GM12878 (cell line): Measurements from ENCODE around the gene EPO. TPM values are rescaled to one million over a fixed set of nuclear protein-coding genes. Genes with fewer than 3 reads are reported as not detected.

Experiments used
- ATAC-seq: fragments of 200-7000 bp; cut with Tn5 transposase; 3 replicates; pipeline ENCODE4 v1.9.1; 2020; ENCODE audit warnings: mild to moderate bottlenecking, moderate library complexity
- BruUV-seq: library from RNA; stranded (reverse); fragments of 400-500 nt; replicated peaks from 2 replicates; lab custom pipeline; 2021; lab: Mats Ljungman, UMichigan
- CTCF ChIA-PET: fragments of 300-600 bp; sonication (Branson Sonifier 250); formaldehyde crosslinking; extraction: SDS; loops from one replicate; lab custom pipeline; 2021; ENCODE audit warnings: inconsistent platforms; lab: Yijun Ruan, JAX
- POLR2A ChIA-PET: fragments of 350-600 bp; formaldehyde crosslinking; extraction: SDS; loops from one replicate; lab custom pipeline; 2021; ENCODE audit warnings: inconsistent platforms; lab: Charles Lee
- RAD21 ChIA-PET: fragments of 300-600 bp; sonication (Branson Sonifier 250); formaldehyde crosslinking; loops from one replicate; lab custom pipeline; 2023; ENCODE audit warnings: antibody characterized with exemption; ENCODE audit not compliant: unreplicated experiment; lab: Charles Lee
- SMC1A ChIA-PET: fragments of 300-600 bp; sonication (Branson Sonifier 250); formaldehyde crosslinking; loops from one replicate; lab custom pipeline; 2023; ENCODE audit not compliant: unreplicated experiment, uncharacterized antibody; lab: Charles Lee
- DNase-seq: peaks from one replicate; pipeline ENCODE4 v3.0.0-alpha.2; 2011; ENCODE audit warnings: low read depth, low spot score
- FAIRE-seq: peaks from 3 replicates; lab custom pipeline; 2011; peaks lifted over from hg19 to GRCh38; lab: Jason Lieb, UNC
- H2AFZ ChIP-seq: 2 replicates; pipeline ENCODE4 v1.6.0; 2011; ENCODE audit warnings: low read depth, low read length, control low read depth; ENCODE audit not compliant: control insufficient read depth
- H3K27ac ChIP-seq: 2 replicates; pipeline ENCODE4 v1.5.1; 2011; ENCODE audit warnings: control low read depth; ENCODE audit not compliant: control insufficient read depth, insufficient read depth
- H3K27me3 ChIP-seq, 2 experiments: replicated peaks in 1 of 2; 2 replicates each; pipeline versions ENCODE4 v1.6.0 to v1.6.1; 2011; ENCODE audit warnings: low read length in 1 of 2; ENCODE audit not compliant: control insufficient read depth in 2 of 2, insufficient read depth in 2 of 2
- H3K36me3 ChIP-seq, 2 experiments: 2 replicates each; pipeline ENCODE4 v1.5.1; 2011; ENCODE audit warnings: low read length in 1 of 2; ENCODE audit not compliant: control insufficient read depth in 2 of 2, insufficient read depth in 2 of 2
- H3K4me1 ChIP-seq: 2 replicates; pipeline ENCODE4 v1.6.1; 2011; ENCODE audit warnings: mild to moderate bottlenecking, low read length, moderate library complexity, mixed read lengths; ENCODE audit not compliant: control insufficient read depth, insufficient read depth
- H3K4me2 ChIP-seq: 2 replicates; pipeline ENCODE4 v1.6.0; 2011; ENCODE audit warnings: control low read depth; ENCODE audit not compliant: control insufficient read depth, insufficient read depth
- H3K4me3 ChIP-seq: fragments of 200-600 bp; sonication (generic); 2 replicates; pipeline ENCODE4 v1.5.1; 2016
- H3K79me2 ChIP-seq: 2 replicates; pipeline ENCODE4 v1.6.0; 2011; ENCODE audit warnings: low read length; ENCODE audit not compliant: control insufficient read depth, insufficient read depth
- H3K9ac ChIP-seq: 2 replicates; pipeline ENCODE4 v1.8.0; 2011; ENCODE audit warnings: low read length, control low read depth, mixed read lengths; ENCODE audit not compliant: control insufficient read depth, insufficient read depth
- H3K9me3 ChIP-seq: replicated peaks from 3 replicates; pipeline ENCODE4 v1.5.1; 2011; ENCODE audit warnings: mild to moderate bottlenecking, low read length; ENCODE audit not compliant: control insufficient read depth, insufficient read depth
- H4K20me1 ChIP-seq: 2 replicates; pipeline ENCODE4 v1.6.0; 2011; ENCODE audit not compliant: control insufficient read depth, insufficient read depth
- BMI1 ChIP-seq: fragments of 450-650 bp; IDR thresholded peaks from 2 replicates; pipeline ENCODE4 v1.6.1; 2016; ENCODE audit warnings: mild to moderate bottlenecking, moderate library complexity, borderline replicate concordance
- CHD4 ChIP-seq: fragments of 200-600 bp; sonication (generic); IDR thresholded peaks from 2 replicates; pipeline ENCODE4 v1.6.1; 2016; ENCODE audit warnings: mild to moderate bottlenecking
- EP300 ChIP-seq, 2 experiments: fragments of 150-350 bp in 1 of 2; IDR thresholded peaks; 2 replicates each; pipeline ENCODE4 v1.6.1; 2011 to 2012; ENCODE audit warnings: low read depth in 2 of 2, low read length in 2 of 2, borderline replicate concordance in 1 of 2, improper control_type of control experiment in 1 of 2, inconsistent platforms in 1 of 2; ENCODE audit not compliant: control insufficient read depth in 1 of 2
- KLF5 ChIP-seq: fragments of 450-650 bp; IDR thresholded peaks from 2 replicates; pipeline ENCODE4 v1.6.1; 2014; ENCODE audit warnings: mild to moderate bottlenecking; ENCODE audit not compliant: partially characterized antibody
- MTA3 ChIP-seq: IDR thresholded peaks from 2 replicates; pipeline ENCODE4 v1.6.1; 2012; ENCODE audit warnings: low read length, inconsistent platforms, borderline replicate concordance
- POLR2AphosphoS2 ChIP-seq: IDR thresholded peaks from 2 replicates; pipeline ENCODE4 v1.6.1; 2011; ENCODE audit warnings: low read depth, mild to moderate bottlenecking, low read length, improper control_type of control experiment, moderate library complexity
- SPI1 ChIP-seq: IDR thresholded peaks from 2 replicates; pipeline ENCODE4 v1.6.1; 2011; ENCODE audit warnings: low read depth, mild to moderate bottlenecking, low read length, moderate library complexity, borderline replicate concordance; ENCODE audit not compliant: insufficient read depth
- SUZ12 ChIP-seq: fragments of 200-600 bp; sonication (generic); IDR thresholded peaks from one replicate; pipeline ENCODE4 v1.6.1; 2018; ENCODE audit warnings: antibody characterized with exemption, mild to moderate bottlenecking; ENCODE audit not compliant: unreplicated experiment
- WGBS: methylation state at CpG from one replicate; pipeline ENCODE4 v1.1.6; 2016; ENCODE audit warnings: low lambda C conversion rate; ENCODE audit not compliant: insufficient replicate concordance, insufficient coverage; ENCODE audit errors: missing lambda C conversion rate; 5-methylcytosine and 5-hydroxymethylcytosine counted together
- in situ Hi-C: fragments of 300-500 bp; cut with MboI; formaldehyde crosslinking; loops from 9 replicates; pipeline ENCODE4 v1.14.3; 2018; ENCODE audit warnings: mixed read lengths
- intact Hi-C: fragments of 100-400 bp; cut with micrococcal nuclease; formaldehyde crosslinking; loops from one replicate; pipeline ENCODE4 v1.14.2; 2022; ENCODE audit not compliant: unreplicated experiment
- polyA plus RNA-seq, 11 experiments: library from polyadenylated mRNA; depleted of rRNA in 4 of 11; unstranded in 6 of 11; stranded (reverse) in 5 of 11; fragments of >200 nt; fragmentation: Nextera tagmentation in 4 of 11; fragmentation: Illumina TruSeq in 1 of 11; extraction: Ambion mirVana in 4 of 11; extraction: Trizol in 1 of 11; gene quantifications; 1 replicate in 1 of 11; 2 replicates in 10 of 11; pipeline versions ENCODE4 v1.2.1 to v1.2.3, GENCODE V29; 2011 to 2016; ENCODE audit warnings: inconsistent platforms in 2 of 11, missing spikeins in 2 of 11, low read depth in 1 of 11
- total RNA-seq, 4 experiments: library from RNA; depleted of rRNA in 3 of 4; stranded (reverse); fragments of >200 nt in 3 of 4; fragmentation: Illumina TruSeq in 1 of 4; extraction: Trizol in 1 of 4; gene quantifications; 2 replicates each; pipeline versions ENCODE4 v1.2.1 to v1.2.3, GENCODE V29; 2013 to 2021

The EPO gene
- total and polyA plus RNA-seq, 10 of the 15 experiments (the other 5 are each of a cell fraction or from before 2014, with no cell fraction given): 0.06 to 0.19 TPM; not detected in 8

DNA sequence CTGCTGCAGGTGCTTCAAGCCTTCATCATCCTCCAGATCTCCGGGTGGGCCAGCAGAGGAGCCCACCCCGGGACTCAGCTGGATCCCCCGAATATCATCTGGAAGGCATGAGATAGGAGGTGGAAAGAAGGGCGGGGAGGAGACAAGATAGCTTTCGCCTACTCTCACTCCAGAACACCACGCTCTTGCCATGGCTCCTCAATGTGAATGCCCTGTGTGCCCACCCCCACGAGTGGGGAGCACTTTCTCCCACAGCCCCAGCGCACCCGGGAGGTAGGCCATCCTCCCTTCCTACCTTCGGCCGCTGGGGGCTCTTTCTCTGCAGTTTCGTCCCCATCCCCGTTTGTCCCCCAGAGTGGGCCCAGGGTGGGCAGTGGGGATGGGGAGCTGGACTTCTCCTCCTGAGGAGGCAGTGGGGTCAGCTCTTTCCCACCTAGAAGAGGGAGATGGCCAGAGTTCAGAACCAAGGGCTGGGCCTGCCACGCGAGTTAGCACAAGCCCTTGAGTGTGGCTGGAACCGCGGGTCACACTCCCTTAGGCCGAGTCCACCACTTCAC lies 35.1 kb upstream of the EPO start:
- ATAC-seq (no peak), DNase-seq (no peak), FAIRE-seq (no peak)
- in situ Hi-C loops (loop anchor here (25.0 kb wide), 1 partner anchor 223 kb away; the partner anchor contains the start of gene SPACDR), intact Hi-C loops (no loop called here)
- H3K4me1 ChIP-seq: peaks cover 9% of the 10 kb centered on the region
- H3K27ac ChIP-seq: no peak overlapping the region
- peaks cover 0 to 46% of the 10 kb centered on the region in 2 experiments; a peak in 3 of 4 replicates for H3K36me3 ChIP-seq
- ChIA-PET SMC1A (no interaction called here), POLR2A (no interaction called here), CTCF (interaction anchor here (1.2 kb wide), 1 partner anchor 21 kb away, joined by 4 read pairs; the partner anchor contains the start of gene POP7), RAD21 (no interaction called here)
- H2AFZ ChIP-seq: no peak overlapping the region
- BruUV-seq: no TSS peak
- no peak overlapping the region for H3K4me3 ChIP-seq
- WGBS: 92% methylated on average over 18 of the region's 18 CpGs
- no peak overlapping the region for H3K9ac ChIP-seq
- peaks cover 18% of the 10 kb centered on the region for H3K79me2 ChIP-seq
- TF ChIP-seq MTA3: no peak
- TF ChIP-seq CHD4: no peak
- TF ChIP-seq SPI1: no peak
- TF ChIP-seq KLF5: no peak
- TF ChIP-seq POLR2AphosphoS2: 0 out of 2 replicates have a peak, but pooled peaks have one; percentile 29
- TF ChIP-seq BMI1: no peak
- TF ChIP-seq EP300 (IDR thresholded peaks at IDR 0.05; ENCODE audit: borderline replicate concordance in 1 of 2, control insufficient read depth in 1 of 2, low read depth in 2 of 2, low read length in 2 of 2): no peak
- no peak for TF ChIP-seq SUZ12
- no peaks in the 10 kb centered on the region for H4K20me1 ChIP-seq
- no peak overlapping the region for H3K4me2 ChIP-seq
- H3K27me3 ChIP-seq: no peaks in the 10 kb centered on the region
- no peaks in the 10 kb centered on the region for H3K9me3 ChIP-seq
